Left colon (tissue), 2 donors: ENCODE results near the gene SAMD11. TPM values are rescaled to one million over a fixed set of nuclear protein-coding genes. Genes with fewer than 3 reads are reported as not detected.

ENCODE experiments used
- total RNA-seq, 2 donors: library from RNA; stranded (reverse); fragmentation: NEBNext Ultra II Directional; extraction: Animal tissue kit (Norgen Biotek cat#: 25700); gene quantifications; one replicate each; pipeline ENCODE4 v1.2.1, GENCODE V29; 2021
- donor health status: DM: no; HTN: no; CAD: no.
- donor health status: DM: yes; HTN: yes; CAD: no.

SAMD11 gene
- total RNA-seq, 2 donors from 2014 or later = 1.6 to 5.1 TPM

Other genes with a start within 250 kb of the SAMD11 start
- not detected for gene OR4F16, start 237.3 kb upstream of the SAMD11 start, total RNA-seq
- 10 to 100 TPM; 42.8 to 48.5 TPM for gene NOC2L, start 35.3 kb downstream of the SAMD11 start, total RNA-seq
- gene KLHL17, start 36.7 kb downstream of the SAMD11 start, total RNA-seq = 10 to 100 TPM in 1 of 2 donors, 1 to 10 TPM in 1; 9.9 to 13.1 TPM
- under 1 TPM; 0.58 to 0.95 TPM for gene PLEKHN1, start 42.6 kb downstream of the SAMD11 start, total RNA-seq
- gene PERM1, start 58.2 kb downstream of the SAMD11 start, total RNA-seq = under 1 TPM in 1 of 2 donors, not detected in 1; 0.14 TPM
- 10 to 100 TPM; 19.5 to 24.2 TPM for gene HES4, start 76.2 kb downstream of the SAMD11 start, total RNA-seq
- gene ISG15, start 89.6 kb downstream of the SAMD11 start, total RNA-seq = 10 to 100 TPM; 31.2 to 37.9 TPM
- 10 to 100 TPM; 54.0 to 59.5 TPM for gene AGRN, start 96.2 kb downstream of the SAMD11 start, total RNA-seq
- gene RNF223, start 150.4 kb downstream of the SAMD11 start, total RNA-seq = 1 to 10 TPM; 3.4 to 5.3 TPM
- gene C1orf159, start 192.2 kb downstream of the SAMD11 start, total RNA-seq = 10 to 100 TPM; 17.6 to 28.6 TPM
- 1 to 10 TPM; 1.2 to 3.0 TPM for gene TTLL10, start 250.0 kb downstream of the SAMD11 start, total RNA-seq